CD14-positive monocyte (primary cell): ENCODE results near the gene ADCY2. TPM values are rescaled to one million over a fixed set of nuclear protein-coding genes. Genes with fewer than 3 reads are reported as not detected.

ENCODE experiments used
- DNase-seq, 3 donors: peaks; one replicate each; pipeline ENCODE4 v3.0.0-alpha.2; 2011 to 2022
- H2AFZ ChIP-seq: 2 replicates; pipeline ENCODE4 v1.6.0; 2012; ENCODE audit warnings: mild to moderate bottlenecking, low read depth, low read length, inconsistent platforms; ENCODE audit not compliant: insufficient read depth, poor library complexity, severe bottlenecking
- H3K27ac ChIP-seq, 2 donors: 1 replicate in 1 of 2; 2 replicates in 1 of 2; pipeline ENCODE4 v1.5.1; 2012 to 2013; ENCODE audit warnings: low read length in 2 of 2, control low read depth in 1 of 2, inconsistent platforms in 1 of 2, low read depth in 1 of 2, mild to moderate bottlenecking in 1 of 2
- H3K27me3 ChIP-seq, 2 donors: one replicate each; pipeline versions ENCODE4 v1.6.0 to v1.6.1; 2011 to 2013; ENCODE audit warnings: low read length in 2 of 2; ENCODE audit not compliant: control insufficient read depth in 2 of 2, insufficient read depth in 2 of 2
- H3K36me3 ChIP-seq, 2 donors: replicated peaks in 1 of 2; 1 replicate in 1 of 2; 2 replicates in 1 of 2; pipeline versions ENCODE4 v1.5.1 to v1.6.1; 2012 to 2013; ENCODE audit warnings: low read length in 2 of 2, control low read depth in 1 of 2, inconsistent platforms in 1 of 2, mild to moderate bottlenecking in 1 of 2; ENCODE audit not compliant: insufficient read depth in 2 of 2, control insufficient read depth in 1 of 2
- H3K4me1 ChIP-seq, 2 donors: 1 replicate in 1 of 2; 2 replicates in 1 of 2; pipeline versions ENCODE4 v1.5.1 to v1.6.1; 2012 to 2013; ENCODE audit warnings: low read length in 2 of 2, control low read depth in 1 of 2, inconsistent platforms in 1 of 2, mild to moderate bottlenecking in 1 of 2, moderate library complexity in 1 of 2; ENCODE audit not compliant: insufficient read depth in 2 of 2, control insufficient read depth in 1 of 2
- H3K4me2 ChIP-seq: replicated peaks from 2 replicates; pipeline ENCODE3; 2012; ENCODE audit warnings: low read length, moderate library complexity, mild to moderate bottlenecking; ENCODE audit not compliant: poor library complexity, severe bottlenecking; ENCODE audit errors: extremely low read depth
- H3K4me3 ChIP-seq, 3 experiments: fragments of 200-600 bp in 1 of 3; sonication (generic) in 1 of 3; replicated peaks in 1 of 3; 1 replicate in 2 of 3; 2 replicates in 1 of 3; pipeline ENCODE4 v1.5.1; 2011 to 2013; ENCODE audit warnings: low read length in 3 of 3, mild to moderate bottlenecking in 3 of 3, control low read depth in 2 of 3, low read depth in 2 of 3, inconsistent platforms in 1 of 3, moderate library complexity in 1 of 3
- H3K79me2 ChIP-seq: 2 replicates; pipeline ENCODE4 v1.6.0; 2012; ENCODE audit warnings: mild to moderate bottlenecking, control low read depth, inconsistent platforms, low read length, moderate library complexity; ENCODE audit not compliant: insufficient read depth
- H3K9ac ChIP-seq: 2 replicates; pipeline ENCODE4 v1.6.0; 2017; ENCODE audit warnings: low read length, mild to moderate bottlenecking; ENCODE audit not compliant: insufficient read depth, poor library complexity, severe bottlenecking
- H3K9me3 ChIP-seq, 2 donors: replicated peaks in 1 of 2; 1 replicate in 1 of 2; 2 replicates in 1 of 2; pipeline versions ENCODE4 v1.5.1 to v1.6.1; 2012 to 2013; ENCODE audit warnings: low read length in 2 of 2, control low read depth in 1 of 2; ENCODE audit not compliant: control insufficient read depth in 1 of 2, insufficient read depth in 1 of 2
- H4K20me1 ChIP-seq: 2 replicates; pipeline ENCODE4 v1.6.0; 2012; ENCODE audit warnings: mild to moderate bottlenecking, low read length, control low read depth, moderate library complexity; ENCODE audit not compliant: insufficient read depth
- H3K27ac Mint-ChIP-seq, 7 donors: one replicate each; pipeline ENCODE4 v1.8.0; 2020; ENCODE audit warnings: mild to moderate bottlenecking in 7 of 7, mixed read lengths in 7 of 7, moderate library complexity in 6 of 7, inconsistent platforms in 2 of 7
- H3K27me3 Mint-ChIP-seq, 3 donors: one replicate each; pipeline ENCODE4 v1.8.0; 2021 to 2022; ENCODE audit warnings: low read depth in 3 of 3, mild to moderate bottlenecking in 3 of 3, mixed read lengths in 3 of 3, moderate library complexity in 3 of 3, inconsistent platforms in 1 of 3
- H3K36me3 Mint-ChIP-seq, 2 donors: one replicate each; pipeline ENCODE4 v1.8.0; 2020; ENCODE audit warnings: mixed read lengths in 2 of 2, inconsistent platforms in 1 of 2, mild to moderate bottlenecking in 1 of 2
- H3K4me1 Mint-ChIP-seq: one replicate; pipeline ENCODE4 v1.8.0; 2020; ENCODE audit warnings: mild to moderate bottlenecking, mixed read lengths
- H3K4me3 Mint-ChIP-seq, 2 donors: one replicate each; pipeline ENCODE4 v1.8.0; 2020; ENCODE audit warnings: mild to moderate bottlenecking in 2 of 2, mixed read lengths in 2 of 2, moderate library complexity in 1 of 2
- H3K9me3 Mint-ChIP-seq, 7 donors: one replicate each; pipeline ENCODE4 v1.8.0; 2020 to 2022; ENCODE audit warnings: mixed read lengths in 7 of 7, mild to moderate bottlenecking in 6 of 7, moderate library complexity in 6 of 7, inconsistent platforms in 2 of 7
- WGBS: methylation state at CpG from one replicate; pipeline ENCODE4 v1.1.5; 2013; ENCODE audit warnings: missing lambda C conversion rate; ENCODE audit not compliant: insufficient coverage; 5-methylcytosine and 5-hydroxymethylcytosine counted together
- intact Hi-C, 2 donors: fragments of 100-400 bp; cut with micrococcal nuclease; formaldehyde crosslinking; loops; one replicate each; pipeline versions ENCODE4 v1.15.0 to v1.15.1; 2023
- polyA plus RNA-seq, 3 donors: library from polyadenylated mRNA; depleted of rRNA in 1 of 3; unstranded in 2 of 3; stranded (reverse) in 1 of 3; fragments of 300-500 nt in 2 of 3; fragments of >200 nt in 1 of 3; fragmentation: Illumina TruSeq in 2 of 3; gene quantifications; 1 replicate in 2 of 3; 2 replicates in 1 of 3; pipeline ENCODE4 v1.2.3, GENCODE V29; 2012 to 2021
- TF ChIP-seq, protein P1 (sequence below): fragments of 200-600 bp; IDR thresholded peaks from one replicate; pipeline ENCODE4 v1.8.0; 2022; ENCODE audit warnings: antibody characterized with exemption, mild to moderate bottlenecking

The ADCY2 gene
- polyA plus RNA-seq, 3 donors: not detected

DNA sequence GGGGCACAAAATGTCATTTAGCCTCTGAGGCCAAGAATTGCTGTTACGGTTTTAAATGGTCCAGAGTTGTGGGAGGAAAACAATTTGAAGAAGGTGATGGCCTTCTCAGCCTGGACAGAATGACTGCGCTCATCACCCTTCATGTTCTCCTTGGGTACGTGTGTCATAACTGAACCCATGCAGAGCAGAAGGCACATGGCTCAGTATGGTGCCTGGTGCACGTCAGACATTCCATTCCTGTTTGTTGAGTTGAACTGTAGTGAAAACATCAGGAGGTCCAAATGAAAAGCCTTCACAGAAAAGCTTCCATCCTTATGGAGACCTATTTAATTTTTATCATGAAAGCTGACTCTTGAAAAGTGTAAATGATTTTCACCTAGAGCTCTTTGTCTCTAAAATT is 321.8 kb downstream of the ADCY2 start:
- WGBS: 93% methylated on average over 3 of the region's 4 CpGs
- intact Hi-C loops: no loop called here
- H2AFZ ChIP-seq: no peak overlapping the region
- no peaks in the 10 kb centered on the region for H3K36me3 ChIP-seq
- H4K20me1 ChIP-seq: no peaks in the 10 kb centered on the region
- H3K4me3 ChIP-seq: no peak overlapping the region
- H3K9me3 ChIP-seq: no peaks in the 10 kb centered on the region
- Mint-ChIP-seq H3K36me3 (no peaks in the 10 kb centered on the region), H3K4me3 (no peak overlapping the region), H3K9me3 (peaks cover 0 to 3% (median 0%) of the 10 kb centered on the region in 7 donors), H3K27me3 (peaks cover 0 to 5% (median 0%) of the 10 kb centered on the region in 3 donors), H3K27ac (no peak overlapping the region), H3K4me1 (no peaks in the 10 kb centered on the region)
- no peaks in the 10 kb centered on the region for H3K27me3 ChIP-seq
- no peak for DNase-seq
- no peaks in the 10 kb centered on the region for H3K4me1 ChIP-seq
- H3K4me2 ChIP-seq: no peak overlapping the region
- H3K79me2 ChIP-seq: no peaks in the 10 kb centered on the region
- H3K27ac ChIP-seq: no peak overlapping the region
- TF ChIP-seq, protein P1, sequence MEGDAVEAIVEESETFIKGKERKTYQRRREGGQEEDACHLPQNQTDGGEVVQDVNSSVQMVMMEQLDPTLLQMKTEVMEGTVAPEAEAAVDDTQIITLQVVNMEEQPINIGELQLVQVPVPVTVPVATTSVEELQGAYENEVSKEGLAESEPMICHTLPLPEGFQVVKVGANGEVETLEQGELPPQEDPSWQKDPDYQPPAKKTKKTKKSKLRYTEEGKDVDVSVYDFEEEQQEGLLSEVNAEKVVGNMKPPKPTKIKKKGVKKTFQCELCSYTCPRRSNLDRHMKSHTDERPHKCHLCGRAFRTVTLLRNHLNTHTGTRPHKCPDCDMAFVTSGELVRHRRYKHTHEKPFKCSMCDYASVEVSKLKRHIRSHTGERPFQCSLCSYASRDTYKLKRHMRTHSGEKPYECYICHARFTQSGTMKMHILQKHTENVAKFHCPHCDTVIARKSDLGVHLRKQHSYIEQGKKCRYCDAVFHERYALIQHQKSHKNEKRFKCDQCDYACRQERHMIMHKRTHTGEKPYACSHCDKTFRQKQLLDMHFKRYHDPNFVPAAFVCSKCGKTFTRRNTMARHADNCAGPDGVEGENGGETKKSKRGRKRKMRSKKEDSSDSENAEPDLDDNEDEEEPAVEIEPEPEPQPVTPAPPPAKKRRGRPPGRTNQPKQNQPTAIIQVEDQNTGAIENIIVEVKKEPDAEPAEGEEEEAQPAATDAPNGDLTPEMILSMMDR: no peak
- H3K9ac ChIP-seq: no peak overlapping the region

DNA sequence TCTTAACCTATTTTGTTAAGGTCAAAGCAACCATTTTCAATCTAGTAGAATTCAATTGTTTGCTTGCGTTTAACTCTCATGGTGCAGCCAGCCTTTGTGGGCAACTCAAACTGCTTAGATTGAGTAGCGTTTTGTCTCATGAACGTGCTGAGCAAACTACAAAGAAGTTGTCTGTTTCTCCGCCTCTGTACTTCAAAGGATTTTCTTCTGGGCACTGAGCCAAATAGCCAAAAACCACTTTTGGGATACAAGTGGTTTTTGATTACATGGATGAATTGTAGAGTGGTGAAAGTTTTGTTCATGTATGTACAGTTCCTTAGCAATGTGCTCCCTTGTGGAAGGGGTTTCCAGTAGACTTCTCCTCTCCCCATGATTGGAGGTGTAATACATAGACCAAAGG is 332.1 kb downstream of the ADCY2 start:
- Mint-ChIP-seq H3K4me3 (no peak overlapping the region), H3K9me3 (no peaks in the 10 kb centered on the region), H3K27me3 (peaks cover 1 to 4% (median 2%) of the 10 kb centered on the region in 3 donors), H3K36me3 (no peaks in the 10 kb centered on the region), H3K27ac (no peak overlapping the region), H3K4me1 (no peaks in the 10 kb centered on the region)
- Histone ChIP-seq H3K79me2 (no peaks in the 10 kb centered on the region), H3K9me3 (no peaks in the 10 kb centered on the region), H3K9ac (no peak overlapping the region), H2AFZ (no peak overlapping the region), H3K4me1 (no peaks in the 10 kb centered on the region), H4K20me1 (no peaks in the 10 kb centered on the region), H3K27me3 (no peaks in the 10 kb centered on the region), H3K4me3 (no peak overlapping the region), H3K27ac (no peak overlapping the region), H3K36me3 (no peaks in the 10 kb centered on the region), H3K4me2 (no peak overlapping the region)
- TF ChIP-seq, protein P1: no peak
- WGBS: 93% methylated on average over 4 of the region's 4 CpGs
- DNase-seq: no peak
- intact Hi-C loops: no loop called here
